Measurements from ENCODE around the gene SPATA13.
"Not testable (repeated sequence)": the region's sequence is repeated elsewhere in the genome, so short reads cannot be mapped to it uniquely, and the experiment has no call there.

SPATA13 gene

GRCh38 chr13:24160458-24161009 is at the start of gene SPATA13:
Gene SPATA13 (plus strand): TSS chr13:24160720. CDS start chr13:24222930, 62,210 bp downstream.
- peak within 1 kb of the TSS; percentile 82 for H3K27ac Mint-ChIP-seq
- peak within 1 kb of the TSS; percentile 91 for H3K4me3 Mint-ChIP-seq
- no peaks in the 10 kb centered on the region for H3K9me3 Mint-ChIP-seq
- H3K4me1 Mint-ChIP-seq (ENCODE audit: low read depth): peaks cover 18% of the 10 kb centered on the region
- H3K27me3 Mint-ChIP-seq: peaks cover 26% of the 10 kb centered on the region
- no peaks in the 10 kb centered on the region for H3K36me3 Mint-ChIP-seq (ENCODE audit: low read depth)
- intact Hi-C loops (cut with micrococcal nuclease): loop anchor here (10.0 kb wide), 1 partner anchor 786 kb away; no protein-coding TSS in a partner anchor

- Mint-ChIP-seq H3K27me3 (peaks cover 5% of the 10 kb centered on the region), H3K36me3 (ENCODE audit: low read depth) (no peaks in the 10 kb centered on the region), H3K4me1 (ENCODE audit: low read depth) (no peaks in the 10 kb centered on the region), H3K9me3 (no peaks in the 10 kb centered on the region), H3K4me3 (no peak overlapping the region), H3K27ac (no peak overlapping the region)
- intact Hi-C loops (cut with micrococcal nuclease): no loop called here
These were observed 47.7 kb upstream of the SPATA13 start for GRCh38 chr13:24112791-24113190.

- Mint-ChIP-seq H3K4me3 (no peak overlapping the region), H3K4me1 (ENCODE audit: low read depth) (no peaks in the 10 kb centered on the region), H3K36me3 (ENCODE audit: low read depth) (no peaks in the 10 kb centered on the region), H3K9me3 (no peaks in the 10 kb centered on the region), H3K27ac (no peak overlapping the region), H3K27me3 (peaks cover 5% of the 10 kb centered on the region)
- intact Hi-C loops (cut with micrococcal nuclease): no loop called here
These were observed 44.8 kb upstream of the SPATA13 start for GRCh38 chr13:24115671-24116070.

GRCh38 chr13:24116131-24116530 is 44.4 kb upstream of the SPATA13 start:
- Mint-ChIP-seq H3K4me1 (ENCODE audit: low read depth) (no peaks in the 10 kb centered on the region), H3K36me3 (ENCODE audit: low read depth) (no peaks in the 10 kb centered on the region), H3K9me3 (no peaks in the 10 kb centered on the region), H3K27me3 (peaks cover 5% of the 10 kb centered on the region), H3K4me3 (no peak overlapping the region), H3K27ac (no peak overlapping the region)
- intact Hi-C loops (cut with micrococcal nuclease): no loop called here

GRCh38 chr13:24118576-24118975 is 41.9 kb upstream of the SPATA13 start:
- no peak overlapping the region for H3K27ac Mint-ChIP-seq
- peaks cover 3% of the 10 kb centered on the region for H3K27me3 Mint-ChIP-seq
- no peak overlapping the region for H3K4me3 Mint-ChIP-seq
- no peaks in the 10 kb centered on the region for H3K36me3 Mint-ChIP-seq (ENCODE audit: low read depth)
- intact Hi-C loops (cut with micrococcal nuclease): no loop called here
- H3K9me3 Mint-ChIP-seq: no peaks in the 10 kb centered on the region
- H3K4me1 Mint-ChIP-seq (ENCODE audit: low read depth): no peaks in the 10 kb centered on the region

GRCh38 chr13:24119626-24120508 is 40.7 kb upstream of the SPATA13 start:
- intact Hi-C loops (cut with micrococcal nuclease): no loop called here
- Mint-ChIP-seq H3K4me3 (no peak overlapping the region), H3K9me3 (no peaks in the 10 kb centered on the region), H3K27me3 (peaks cover 2% of the 10 kb centered on the region), H3K27ac (no peak overlapping the region), H3K4me1 (ENCODE audit: low read depth) (peaks cover 9% of the 10 kb centered on the region), H3K36me3 (ENCODE audit: low read depth) (no peaks in the 10 kb centered on the region)

- H3K4me3 Mint-ChIP-seq; H3K27ac Mint-ChIP-seq; intact Hi-C loops (cut with micrococcal nuclease); H3K36me3 Mint-ChIP-seq (ENCODE audit: low read depth); H3K9me3 Mint-ChIP-seq: not testable (repeated sequence)
- H3K4me1 Mint-ChIP-seq (ENCODE audit: low read depth): peaks cover 18% of the 10 kb centered on the region
- peaks cover 15% of the 10 kb centered on the region for H3K27me3 Mint-ChIP-seq
These were observed 38.5 kb upstream of the SPATA13 start for GRCh38 chr13:24122045-24122444.

- H3K4me1 Mint-ChIP-seq (ENCODE audit: low read depth): peaks cover 18% of the 10 kb centered on the region
- no peaks in the 10 kb centered on the region for H3K36me3 Mint-ChIP-seq (ENCODE audit: low read depth)
These were observed 38.0 kb upstream of the SPATA13 start for GRCh38 chr13:24122569-24122968.

GRCh38 chr13:24123761-24124160 is 36.8 kb upstream of the SPATA13 start:
- Mint-ChIP-seq H3K27me3 (peaks cover 15% of the 10 kb centered on the region), H3K27ac (no peak overlapping the region), H3K4me1 (ENCODE audit: low read depth) (peaks cover 18% of the 10 kb centered on the region), H3K4me3 (no peak overlapping the region), H3K36me3 (ENCODE audit: low read depth) (no peaks in the 10 kb centered on the region), H3K9me3 (no peaks in the 10 kb centered on the region)
- intact Hi-C loops (cut with micrococcal nuclease): no loop called here

More at GRCh38 chr13:24122569-24122968, 38.0 kb upstream of the SPATA13 start:
- H3K27me3 Mint-ChIP-seq: peaks cover 15% of the 10 kb centered on the region
- H3K9me3 Mint-ChIP-seq: no peaks in the 10 kb centered on the region
- intact Hi-C loops (cut with micrococcal nuclease): no loop called here
- no peak overlapping the region for H3K4me3 Mint-ChIP-seq
- no peak overlapping the region for H3K27ac Mint-ChIP-seq

GRCh38 chr13:24124789-24125476 is 35.6 kb upstream of the SPATA13 start:
- H3K27me3 Mint-ChIP-seq: peaks cover 17% of the 10 kb centered on the region
- H3K4me3 Mint-ChIP-seq: peak overlapping the region; percentile 35
- peaks cover 19% of the 10 kb centered on the region for H3K4me1 Mint-ChIP-seq (ENCODE audit: low read depth)
- no peaks in the 10 kb centered on the region for H3K36me3 Mint-ChIP-seq (ENCODE audit: low read depth)
- intact Hi-C loops (cut with micrococcal nuclease): no loop called here
- no peaks in the 10 kb centered on the region for H3K9me3 Mint-ChIP-seq
- no peak overlapping the region for H3K27ac Mint-ChIP-seq

GRCh38 chr13:24127116-24127631 is 33.3 kb upstream of the SPATA13 start:
- no peak overlapping the region for H3K27ac Mint-ChIP-seq
- peaks cover 9% of the 10 kb centered on the region for H3K9me3 Mint-ChIP-seq
- H3K27me3 Mint-ChIP-seq: peaks cover 25% of the 10 kb centered on the region
- H3K4me1 Mint-ChIP-seq (ENCODE audit: low read depth): peaks cover 23% of the 10 kb centered on the region
- no peak overlapping the region for H3K4me3 Mint-ChIP-seq
- no peaks in the 10 kb centered on the region for H3K36me3 Mint-ChIP-seq (ENCODE audit: low read depth)
- intact Hi-C loops (cut with micrococcal nuclease): no loop called here

GRCh38 chr13:24128112-24128511 is 32.4 kb upstream of the SPATA13 start:
- Mint-ChIP-seq H3K27ac (no peak overlapping the region), H3K4me3 (no peak overlapping the region), H3K27me3 (peaks cover 23% of the 10 kb centered on the region), H3K36me3 (ENCODE audit: low read depth) (no peaks in the 10 kb centered on the region), H3K9me3 (peaks cover 9% of the 10 kb centered on the region), H3K4me1 (ENCODE audit: low read depth) (peaks cover 23% of the 10 kb centered on the region)
- intact Hi-C loops (cut with micrococcal nuclease): no loop called here

- no peaks in the 10 kb centered on the region for H3K36me3 Mint-ChIP-seq (ENCODE audit: low read depth)
- intact Hi-C loops (cut with micrococcal nuclease): no loop called here
- H3K9me3 Mint-ChIP-seq: peaks cover 9% of the 10 kb centered on the region
- no peak overlapping the region for H3K4me3 Mint-ChIP-seq
- H3K4me1 Mint-ChIP-seq (ENCODE audit: low read depth): peaks cover 23% of the 10 kb centered on the region
- no peak overlapping the region for H3K27ac Mint-ChIP-seq
- H3K27me3 Mint-ChIP-seq: peaks cover 23% of the 10 kb centered on the region
These were observed 31.6 kb upstream of the SPATA13 start for GRCh38 chr13:24128962-24129361.

Data from dendritic cell treated with granulocyte-macrophage colony-stimulating factor and Interleukin-4, amounts not matched to agents 40 ng/mL and 50 ng/mL, for 4 days (primary cell).